ENCODE measurements around the gene SOX18.

Gene SOX18

GRCh38 chr20:64051561-64052325 lies 2.3 kb upstream of the SOX18 start:
- no peak for DNase-seq

GRCh38 chr20:64051033-64051452 lies 1.6 kb upstream of the SOX18 start:
- no peak for DNase-seq

GRCh38 chr20:64050261-64051032 lies 1.0 kb upstream of the SOX18 start:
- no peak for DNase-seq

GRCh38 chr20:64049878-64050260 lies 430 bp upstream of the SOX18 start:
- DNase-seq: no peak

GRCh38 chr20:64048402-64049044 lies 916 bp downstream of the SOX18 start:
- no peak for DNase-seq

GRCh38 chr20:64047968-64048401 lies 1.5 kb downstream of the SOX18 start:
- DNase-seq: no peak

- DNase-seq: no peak
Measured at GRCh38 chr20:64047046-64047389, 2.4 kb downstream of the SOX18 start.

- DNase-seq: no peak
Measured at GRCh38 chr20:64045346-64046011, 4.0 kb downstream of the SOX18 start.

- no peak for DNase-seq
Measured at GRCh38 chr20:64044484-64045247, 4.8 kb downstream of the SOX18 start.

- DNase-seq: no peak
Measured at GRCh38 chr20:64043768-64044167, 5.7 kb downstream of the SOX18 start.

- no peak for DNase-seq
Measured at GRCh38 chr20:64042054-64042781, 7.2 kb downstream of the SOX18 start.

GRCh38 chr20:64041781-64042053 lies 7.7 kb downstream of the SOX18 start:
- no peak for DNase-seq

GRCh38 chr20:64041040-64041780 lies 8.2 kb downstream of the SOX18 start:
- no peak for DNase-seq

- DNase-seq: no peak
Measured at GRCh38 chr20:64040231-64041039, 9.0 kb downstream of the SOX18 start.

GRCh38 chr20:64039293-64040160 lies 9.9 kb downstream of the SOX18 start:
- no peak for DNase-seq

GRCh38 chr20:64038565-64039292 lies 10.7 kb downstream of the SOX18 start:
- peak; percentile 59 for DNase-seq

GRCh38 chr20:64038224-64038564 lies 11.2 kb downstream of the SOX18 start:
- DNase-seq: no peak

GRCh38 chr20:64037498-64038213 lies 11.8 kb downstream of the SOX18 start:
- no peak for DNase-seq
